ENCODE measurements around the gene NPDC1. TPM values are rescaled to one million over a fixed set of nuclear protein-coding genes. Genes with fewer than 3 reads are reported as not detected.

NPDC1 gene
- total RNA-seq, result 10 to 100 TPM; 14.2 to 15.9 TPM

DNA sequence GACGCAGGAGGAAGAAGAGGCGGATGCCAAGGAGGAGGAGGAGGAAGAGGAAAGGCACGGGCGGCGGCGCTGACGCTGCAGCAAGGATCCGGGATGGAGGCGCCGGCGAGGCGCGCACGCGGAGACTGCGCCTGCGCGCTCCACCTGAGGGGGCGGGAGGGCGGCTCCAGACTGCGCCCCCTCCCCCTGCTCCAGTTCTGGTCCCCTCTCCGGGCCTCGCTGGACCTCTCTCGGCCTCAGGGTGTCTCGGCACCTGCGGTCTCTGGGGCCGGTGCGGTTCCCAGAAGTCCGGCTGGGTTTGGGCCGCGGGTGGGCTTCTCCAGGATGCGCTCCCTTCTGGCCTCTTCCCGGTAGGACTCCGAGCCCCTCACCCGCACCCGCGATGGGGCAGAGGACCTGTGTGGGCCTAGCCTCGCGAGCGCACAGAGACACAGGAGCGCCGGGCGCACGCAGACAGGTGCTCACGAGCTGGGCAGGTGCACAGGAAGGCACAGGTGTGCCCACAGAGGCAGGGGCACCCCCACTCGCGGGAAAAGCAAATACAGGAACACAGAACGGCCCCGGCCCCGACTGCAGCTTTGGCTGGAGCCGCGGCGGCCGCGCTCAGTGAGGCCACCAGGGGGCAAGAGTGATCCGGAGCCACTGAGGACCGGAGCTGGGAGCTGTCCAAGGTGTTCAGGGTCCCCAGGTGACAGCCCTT is at the start of gene NPDC1:
Gene NPDC1, minus strand, starts transcription at position 90 of the 700 bp plus-strand sequence. CDS start 188 bp downstream, outside the sequence.
- CTCF ChIA-PET, result interaction anchor here (0.5 to 1.9 kb wide), 29 partner anchors 10 to 222 kb away, joined by 3 to 37 read pairs (median 4); partner anchors contain the start of genes MAN1B1, RNF224 and SAPCD2
- Mint-ChIP-seq H3K27me3 (ENCODE audit: low read depth) (peaks cover 47% of the 10 kb centered on the region), H3K36me3 (ENCODE audit: low read depth) (no peaks in the 10 kb centered on the region), H3K4me1 (ENCODE audit: low read depth) (peaks cover 14% of the 10 kb centered on the region), H3K27ac (no peak within 1 kb of the TSS), H3K9me3 (no peaks in the 10 kb centered on the region), H3K4me3 (peak within 1 kb of the TSS; percentile 50)
- intact Hi-C loops (cut with micrococcal nuclease), result loop anchor here (1.0 to 5.0 kb wide), 3 partner anchors 21 to 191 kb away; no protein-coding TSS in a partner anchor
- DNase-seq, result peak; percentile 90

DNA sequence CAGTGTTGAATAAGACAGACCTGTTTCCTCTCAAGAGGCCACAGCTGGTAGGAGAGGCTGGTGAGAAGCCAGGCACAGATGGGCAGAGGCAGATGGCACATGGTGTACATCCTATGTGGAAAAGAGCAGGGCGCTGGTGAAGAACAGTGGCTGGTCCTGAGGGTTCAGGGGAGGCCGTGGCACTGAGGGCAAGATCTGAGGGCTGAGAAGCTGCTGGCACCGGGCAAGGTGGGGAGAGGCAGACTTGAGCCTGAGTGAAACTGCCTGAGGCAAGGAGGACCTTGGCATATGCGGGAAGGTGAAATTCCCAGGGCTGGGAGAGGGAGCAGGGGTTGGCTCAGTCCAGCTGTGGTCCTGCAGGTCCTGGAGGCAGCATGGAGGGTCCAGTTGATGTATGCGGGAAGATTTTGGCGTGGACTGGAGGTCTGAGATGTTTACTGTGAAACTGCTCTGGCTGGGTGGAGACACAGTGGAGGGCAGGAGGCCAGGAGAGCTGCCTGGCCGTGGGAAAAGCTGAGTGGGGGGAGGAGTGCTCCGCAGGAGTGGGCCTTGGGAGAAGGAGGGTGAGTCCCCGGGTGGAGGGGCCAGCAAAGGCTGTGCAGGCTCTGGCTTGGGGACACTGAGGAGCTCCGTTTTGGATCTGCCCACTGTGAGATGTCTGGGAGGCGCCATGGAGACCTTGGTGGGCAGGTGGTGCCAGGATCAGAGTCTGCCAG is 43.4 kb upstream of the NPDC1 start:
- no peak overlapping the region for H3K27ac Mint-ChIP-seq
- H3K36me3 Mint-ChIP-seq (ENCODE audit: low read depth), result peaks cover 6% of the 10 kb centered on the region

GRCh38 chr9:137088121-137088520 is 42.1 kb upstream of the NPDC1 start:
- H3K36me3 Mint-ChIP-seq (ENCODE audit: low read depth), result peaks cover 6% of the 10 kb centered on the region
- intact Hi-C loops (cut with micrococcal nuclease), result loop anchor here (5.0 kb wide), 2 partner anchors 39 to 686 kb away; partner anchors contain the start of gene SNAPC4
- H3K27me3 Mint-ChIP-seq (ENCODE audit: low read depth), result no peaks in the 10 kb centered on the region
- no peaks in the 10 kb centered on the region for H3K9me3 Mint-ChIP-seq
- CTCF ChIA-PET, result interaction anchor here (1.1 to 1.9 kb wide), 4 partner anchors 11 to 58 kb away, joined by 4 to 7 read pairs (median 4); partner anchors contain the start of gene UAP1L1
- DNase-seq, result no peak
- H3K4me3 Mint-ChIP-seq, result peak overlapping the region; percentile 83
- no peak overlapping the region for H3K27ac Mint-ChIP-seq
- peaks cover 36% of the 10 kb centered on the region for H3K4me1 Mint-ChIP-seq (ENCODE audit: low read depth)

More for the DNA sequence above, 43.4 kb upstream of the NPDC1 start:
- Mint-ChIP-seq H3K4me1 (ENCODE audit: low read depth) (peaks cover 34% of the 10 kb centered on the region), H3K4me3 (no peak overlapping the region), H3K27me3 (ENCODE audit: low read depth) (no peaks in the 10 kb centered on the region), H3K9me3 (no peaks in the 10 kb centered on the region)
- no peak for DNase-seq
- CTCF ChIA-PET, result interaction anchor here (1.3 to 1.9 kb wide), 4 partner anchors 21 to 60 kb away, joined by 3 to 7 read pairs (median 4); no protein-coding TSS in a partner anchor
- intact Hi-C loops (cut with micrococcal nuclease), result loop anchor here (5.0 kb wide), 2 partner anchors 38 to 687 kb away; partner anchors contain the start of gene SNAPC4

DNA sequence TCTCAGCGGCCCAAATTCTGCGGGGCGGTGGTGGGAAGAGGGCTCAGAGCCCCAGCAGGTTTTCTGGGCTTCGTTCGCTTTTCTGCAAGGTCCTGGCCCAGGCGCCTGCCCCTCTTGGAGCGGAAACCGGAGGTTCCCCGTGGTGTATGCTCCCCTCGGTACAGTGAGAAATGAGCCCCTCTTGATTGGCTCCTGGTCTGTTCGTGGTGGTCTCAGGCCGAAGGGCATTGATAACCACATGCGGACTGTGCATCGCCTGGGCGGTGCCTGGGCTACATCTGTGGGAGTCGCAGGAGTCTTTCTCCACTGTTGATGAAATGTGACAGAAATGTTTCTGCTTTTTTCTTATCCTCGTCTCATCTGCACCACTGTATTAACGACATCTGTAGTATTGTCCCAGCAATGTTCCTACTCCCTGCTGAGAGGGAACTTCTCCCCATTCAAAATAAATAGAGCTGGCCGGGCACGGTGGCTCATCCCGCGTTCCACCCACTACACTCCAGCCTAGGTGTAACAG is 41.5 kb upstream of the NPDC1 start:
- intact Hi-C loops (cut with micrococcal nuclease), result loop anchor here (1.0 to 5.0 kb wide), 5 partner anchors 8 to 685 kb away; partner anchors contain the start of gene SNAPC4
- DNase-seq, result peak; percentile 22
- Mint-ChIP-seq H3K4me1 (ENCODE audit: low read depth) (peaks cover 36% of the 10 kb centered on the region), H3K27me3 (ENCODE audit: low read depth) (no peaks in the 10 kb centered on the region), H3K36me3 (ENCODE audit: low read depth) (peaks cover 6% of the 10 kb centered on the region), H3K4me3 (peak overlapping the region; percentile 83), H3K9me3 (no peaks in the 10 kb centered on the region), H3K27ac (peak overlapping the region; percentile 75)
- CTCF ChIA-PET, result interaction anchor here (1.1 to 3.4 kb wide), 8 partner anchors 8 to 58 kb away, joined by 4 to 28 read pairs (median 6); partner anchors contain the start of genes NPDC1 and UAP1L1

DNA sequence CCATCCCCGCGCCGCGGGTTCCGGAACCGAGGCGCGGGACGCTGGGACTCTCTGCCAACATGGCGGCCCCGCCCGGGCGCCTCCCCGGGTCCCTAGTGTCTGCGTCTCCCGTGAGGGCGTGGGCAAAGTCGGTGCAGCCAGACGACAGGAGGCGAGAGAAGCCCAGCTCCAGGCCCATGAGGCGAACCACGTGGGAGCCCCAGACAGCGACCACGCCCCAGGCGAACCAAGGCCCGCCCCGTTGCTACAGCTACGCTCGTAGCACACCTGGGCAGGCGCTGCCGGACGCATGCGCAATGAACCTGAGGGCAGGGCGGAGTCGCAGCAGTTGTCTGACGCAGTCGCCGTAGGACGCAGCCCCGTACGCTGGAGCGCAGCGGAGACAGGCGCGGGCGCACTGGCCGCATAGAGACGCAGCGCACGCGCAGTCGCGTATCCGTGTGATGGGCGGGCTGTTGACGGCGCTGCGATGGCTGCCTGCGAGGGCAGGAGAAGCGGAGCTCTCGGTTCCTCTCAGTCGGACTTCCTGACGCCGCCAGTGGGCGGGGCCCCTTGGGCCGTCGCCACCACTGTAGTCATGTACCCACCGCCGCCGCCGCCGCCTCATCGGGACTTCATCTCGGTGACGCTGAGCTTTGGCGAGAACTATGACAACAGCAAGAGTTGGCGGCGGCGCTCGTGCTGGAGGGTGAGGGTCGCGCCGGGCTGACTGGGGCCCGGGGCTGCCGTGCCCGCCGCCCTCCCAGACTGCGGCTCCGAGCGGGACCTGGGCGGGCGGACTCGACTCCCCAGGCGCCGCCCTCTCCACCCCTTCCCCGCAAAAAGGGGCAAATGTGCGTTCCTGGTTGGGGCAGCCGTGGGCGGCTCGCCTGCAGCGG is 40.8 kb upstream of the NPDC1 start, which contains the start of gene MAN1B1:
Gene MAN1B1, plus strand, starts transcription at position 455 of the 878 bp plus-strand sequence. Its CDS starts 15 bp downstream, at position 470.
- Mint-ChIP-seq H3K27ac (peak within 1 kb of the TSS; percentile 89), H3K36me3 (ENCODE audit: low read depth) (peaks cover 6% of the 10 kb centered on the region), H3K4me1 (ENCODE audit: low read depth) (peaks cover 36% of the 10 kb centered on the region), H3K4me3 (peak within 1 kb of the TSS; percentile 89), H3K9me3 (no peaks in the 10 kb centered on the region), H3K27me3 (ENCODE audit: low read depth) (no peaks in the 10 kb centered on the region)
- CTCF ChIA-PET, result interaction anchor here (0.6 to 3.4 kb wide), 8 partner anchors 9 to 139 kb away, joined by 3 to 28 read pairs (median 5); partner anchors contain the start of genes NPDC1 and UAP1L1
- peak; percentile 100 for DNase-seq
- intact Hi-C loops (cut with micrococcal nuclease), result loop anchor here (1.0 to 5.0 kb wide), 9 partner anchors 9 to 684 kb away; partner anchors contain the start of genes FBXW5, SAPCD2, SNAPC4 and TMEM141

GRCh38 chr9:137085920-137086530 is 40.0 kb upstream of the NPDC1 start:
- intact Hi-C loops (cut with micrococcal nuclease), result loop anchor here (1.0 to 5.0 kb wide), 8 partner anchors 16 to 684 kb away; partner anchors contain the start of genes FBXW5, SAPCD2, SNAPC4 and TMEM141
- Mint-ChIP-seq H3K27ac (peak overlapping the region; percentile 89), H3K9me3 (no peaks in the 10 kb centered on the region), H3K4me3 (peak overlapping the region; percentile 89), H3K36me3 (ENCODE audit: low read depth) (peaks cover 6% of the 10 kb centered on the region), H3K27me3 (ENCODE audit: low read depth) (no peaks in the 10 kb centered on the region), H3K4me1 (ENCODE audit: low read depth) (peaks cover 36% of the 10 kb centered on the region)
- peak; percentile 37 for DNase-seq
- CTCF ChIA-PET, result interaction anchor here (1.3 to 3.4 kb wide), 6 partner anchors 10 to 138 kb away, joined by 4 to 28 read pairs (median 6); partner anchors contain the start of gene NPDC1

GRCh38 chr9:137084526-137084925 is 38.5 kb upstream of the NPDC1 start:
- no peak overlapping the region for H3K4me3 Mint-ChIP-seq

DNA sequence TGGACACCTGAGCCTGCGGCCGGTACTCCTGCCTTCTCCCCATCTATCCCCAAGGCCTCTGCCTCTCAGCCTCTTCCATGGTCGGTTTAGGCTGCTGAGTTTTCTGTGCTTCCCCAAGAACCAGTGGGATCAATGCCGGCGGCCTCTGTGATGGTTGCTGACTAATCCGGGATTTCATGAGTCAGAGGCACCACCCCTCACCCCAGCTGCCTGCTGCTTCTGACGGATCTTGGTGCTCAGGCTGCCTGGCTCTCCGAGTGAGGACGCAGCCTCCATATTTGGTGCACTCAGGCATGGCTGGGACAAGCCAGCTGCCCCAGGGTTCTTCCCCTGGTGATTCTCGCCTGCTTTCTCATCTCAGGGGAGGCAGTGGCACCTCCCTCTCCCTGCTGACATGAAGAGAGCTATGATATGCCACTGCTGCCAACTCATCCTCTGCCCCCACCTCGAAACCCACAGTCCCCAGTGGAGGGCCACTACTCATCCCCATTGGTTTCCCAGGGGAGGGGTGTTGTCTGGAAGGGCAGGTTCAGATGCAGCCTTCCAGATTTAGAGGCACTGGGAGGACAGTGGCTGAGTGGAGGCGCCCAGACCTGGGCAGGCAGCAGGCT is 37.5 kb upstream of the NPDC1 start:
- H3K27me3 Mint-ChIP-seq (ENCODE audit: low read depth), result no peaks in the 10 kb centered on the region
- no peaks in the 10 kb centered on the region for H3K36me3 Mint-ChIP-seq (ENCODE audit: low read depth)
- CTCF ChIA-PET, result interaction anchor here (0.7 to 1.1 kb wide), 3 partner anchors 34 to 111 kb away, joined by 3 to 5 read pairs (median 3); partner anchors contain the start of gene NPDC1
- peak; percentile 37 for DNase-seq
- no peak overlapping the region for H3K27ac Mint-ChIP-seq
- peaks cover 27% of the 10 kb centered on the region for H3K4me1 Mint-ChIP-seq (ENCODE audit: low read depth)
- H3K9me3 Mint-ChIP-seq, result no peaks in the 10 kb centered on the region
- H3K4me3 Mint-ChIP-seq, result no peak overlapping the region
- intact Hi-C loops (cut with micrococcal nuclease), result no loop called here

More at GRCh38 chr9:137084526-137084925, 38.5 kb upstream of the NPDC1 start:
- H3K9me3 Mint-ChIP-seq, result no peaks in the 10 kb centered on the region
- H3K27ac Mint-ChIP-seq, result no peak overlapping the region
- peaks cover 32% of the 10 kb centered on the region for H3K4me1 Mint-ChIP-seq (ENCODE audit: low read depth)
- H3K36me3 Mint-ChIP-seq (ENCODE audit: low read depth), result peaks cover 4% of the 10 kb centered on the region
- DNase-seq, result no peak
- H3K27me3 Mint-ChIP-seq (ENCODE audit: low read depth), result no peaks in the 10 kb centered on the region
- intact Hi-C loops (cut with micrococcal nuclease), result no loop called here
- CTCF ChIA-PET, result interaction anchor here (1.1 to 3.4 kb wide), 2 partner anchors 17 to 38 kb away, joined by 5 to 28 read pairs; partner anchors contain the start of gene NPDC1

GRCh38 chr9:137082925-137083290 is 36.9 kb upstream of the NPDC1 start:
- Mint-ChIP-seq H3K27ac (no peak overlapping the region), H3K4me1 (ENCODE audit: low read depth) (peaks cover 21% of the 10 kb centered on the region), H3K36me3 (ENCODE audit: low read depth) (no peaks in the 10 kb centered on the region), H3K4me3 (no peak overlapping the region), H3K9me3 (no peaks in the 10 kb centered on the region), H3K27me3 (ENCODE audit: low read depth) (no peaks in the 10 kb centered on the region)
- CTCF ChIA-PET, result interaction anchor here (1.0 kb wide), 1 partner anchor 34 kb away, joined by 3 read pairs; no protein-coding TSS in a partner anchor
- intact Hi-C loops (cut with micrococcal nuclease), result no loop called here
- DNase-seq, result no peak

- peaks cover 16% of the 10 kb centered on the region for H3K4me1 Mint-ChIP-seq (ENCODE audit: low read depth)
- H3K4me3 Mint-ChIP-seq, result no peak overlapping the region
- H3K27ac Mint-ChIP-seq, result no peak overlapping the region
- CTCF ChIA-PET, result no interaction called here
- DNase-seq, result no peak
- H3K27me3 Mint-ChIP-seq (ENCODE audit: low read depth), result no peaks in the 10 kb centered on the region
- H3K36me3 Mint-ChIP-seq (ENCODE audit: low read depth), result no peaks in the 10 kb centered on the region
- H3K9me3 Mint-ChIP-seq, result no peaks in the 10 kb centered on the region
- intact Hi-C loops (cut with micrococcal nuclease), result no loop called here
Observed at GRCh38 chr9:137082222-137082924, 36.4 kb upstream of the NPDC1 start.
